Neural cell (in vitro differentiated cells): ENCODE measurements around the gene CIBAR2. TPM values are rescaled to one million over a fixed set of nuclear protein-coding genes. Genes with fewer than 3 reads are reported as not detected.

Source experiments
- H2AFZ ChIP-seq: fragments of 200-600, 300-800 bp; sonication (generic), shearing (Covaris generic); 2 replicates; pipeline ENCODE4 v1.6.0; 2014; ENCODE audit warnings: low read depth, mild to moderate bottlenecking, antibody characterized with exemption, low read length, moderate library complexity
- H3F3A ChIP-seq: fragments of 200-600 bp; shearing (Covaris generic); 2 replicates; pipeline ENCODE4 v1.6.1; 2016; ENCODE audit warnings: mild to moderate bottlenecking, moderate library complexity, mixed read lengths, antibody characterized with exemption, low read length; ENCODE audit not compliant: insufficient read depth, poor library complexity, severe bottlenecking
- H3K27ac ChIP-seq: fragments of 200-600, 300-800 bp; sonication (generic), shearing (Covaris generic); 2 replicates; pipeline ENCODE4 v1.5.1; 2014; ENCODE audit warnings: mild to moderate bottlenecking, low read length, moderate library complexity
- H3K27me3 ChIP-seq: fragments of 300-800, 200-600 bp; sonication (generic), shearing (Covaris generic); 2 replicates; pipeline ENCODE4 v1.6.0; 2014; ENCODE audit warnings: mild to moderate bottlenecking, low read depth, low read length, moderate library complexity; ENCODE audit not compliant: insufficient read depth
- H3K36me3 ChIP-seq: fragments of 300-800, 200-600 bp; sonication (generic), shearing (Covaris generic); 2 replicates; pipeline ENCODE4 v1.5.1; 2014; ENCODE audit warnings: mild to moderate bottlenecking, antibody characterized with exemption, low read length, moderate library complexity; ENCODE audit not compliant: insufficient read depth
- H3K4me2 ChIP-seq: fragments of 300-800, 200-600 bp; sonication (generic), shearing (Covaris generic); 2 replicates; pipeline ENCODE4 v1.6.0; 2014; ENCODE audit warnings: mild to moderate bottlenecking, low read length
- H3K4me3 ChIP-seq: fragments of 300-800, 200-600 bp; sonication (generic), shearing (Covaris generic); 2 replicates; pipeline ENCODE4 v1.5.1; 2014; ENCODE audit warnings: mild to moderate bottlenecking, low read length, moderate library complexity
- H3K79me2 ChIP-seq: fragments of 200-600 bp; shearing (Covaris generic); replicated peaks from 2 replicates; pipeline ENCODE4 v1.6.0; 2014; ENCODE audit warnings: mild to moderate bottlenecking, low read length, moderate library complexity; ENCODE audit not compliant: insufficient read depth
- H3K9ac ChIP-seq: fragments of 300-800, 200-600 bp; sonication (generic), shearing (Covaris generic); 2 replicates; pipeline ENCODE4 v1.6.1; 2016; ENCODE audit warnings: mild to moderate bottlenecking, low read length, mixed read lengths
- H3K9me2 ChIP-seq: fragments of 200-600 bp; shearing (Covaris generic); 2 replicates; pipeline ENCODE4 v1.6.1; 2016; ENCODE audit warnings: mild to moderate bottlenecking, low read length, mixed read lengths; ENCODE audit not compliant: insufficient read depth
- H3K9me3 ChIP-seq: fragments of 200-600, 300-800 bp; sonication (generic), shearing (Covaris generic); 2 replicates; pipeline ENCODE4 v1.6.1; 2016; ENCODE audit warnings: mild to moderate bottlenecking, mixed run types, low read length, moderate library complexity, mixed read lengths
- H4K20me1 ChIP-seq: fragments of 200-600 bp; shearing (Covaris generic); 2 replicates; pipeline ENCODE4 v1.6.1; 2016; ENCODE audit warnings: mild to moderate bottlenecking, mixed run types; ENCODE audit not compliant: insufficient read depth
- CTCF ChIP-seq: fragments of 450-650 bp; IDR thresholded peaks from 2 replicates; pipeline ENCODE4 v1.5.1; 2014; ENCODE audit warnings: antibody characterized with exemption, mild to moderate bottlenecking, moderate library complexity; ENCODE audit not compliant: poor library complexity, severe bottlenecking
- EP300 ChIP-seq: fragments of 450-650 bp; conservative IDR thresholded peaks from 2 replicates; pipeline ENCODE4 v1.6.1; 2014; ENCODE audit warnings: antibody characterized with exemption, mild to moderate bottlenecking, moderate library complexity; ENCODE audit not compliant: poor library complexity, severe bottlenecking
- EZH2 ChIP-seq: fragments of 200-600, 300-800 bp; shearing (Covaris generic), sonication (generic); IDR thresholded peaks from 2 replicates; pipeline ENCODE4 v1.6.1; 2014; ENCODE audit warnings: antibody characterized with exemption, low read length, borderline replicate concordance, mild to moderate bottlenecking; ENCODE audit not compliant: insufficient read depth, poor library complexity, severe bottlenecking
- MXI1 ChIP-seq: fragments of 450-650 bp; conservative IDR thresholded peaks from 2 replicates; pipeline ENCODE4 v1.6.1; 2014; ENCODE audit warnings: antibody characterized with exemption, mild to moderate bottlenecking; ENCODE audit not compliant: poor library complexity, severe bottlenecking
- POLR2AphosphoS5 ChIP-seq: IDR thresholded peaks from 2 replicates; pipeline ENCODE4 v1.6.1; 2012
- RAD21 ChIP-seq: fragments of 450-650 bp; conservative IDR thresholded peaks from 2 replicates; pipeline ENCODE4 v1.6.1; 2014; ENCODE audit warnings: antibody characterized with exemption, mild to moderate bottlenecking, moderate library complexity
- SMC3 ChIP-seq: fragments of 450-650 bp; conservative IDR thresholded peaks from 2 replicates; pipeline ENCODE4 v1.6.1; 2014; ENCODE audit warnings: antibody characterized with exemption, mild to moderate bottlenecking, moderate library complexity; ENCODE audit not compliant: poor library complexity
- TAF1 ChIP-seq: IDR thresholded peaks from 2 replicates; pipeline ENCODE4 v1.6.1; 2012; ENCODE audit warnings: low read depth
- polyA plus RNA-seq: library from polyadenylated mRNA; depleted of rRNA; stranded (reverse); fragments of >200 nt; gene quantifications from 2 replicates; pipeline ENCODE4 v1.2.3, GENCODE V29; 2014
- TF ChIP-seq, protein P1 (sequence below): IDR thresholded peaks from 2 replicates; pipeline ENCODE4 v1.6.1; 2012; ENCODE audit warnings: borderline replicate concordance

The CIBAR2 gene
- polyA plus RNA-seq, 1 donor from 2014 or later, result not detected

DNA sequence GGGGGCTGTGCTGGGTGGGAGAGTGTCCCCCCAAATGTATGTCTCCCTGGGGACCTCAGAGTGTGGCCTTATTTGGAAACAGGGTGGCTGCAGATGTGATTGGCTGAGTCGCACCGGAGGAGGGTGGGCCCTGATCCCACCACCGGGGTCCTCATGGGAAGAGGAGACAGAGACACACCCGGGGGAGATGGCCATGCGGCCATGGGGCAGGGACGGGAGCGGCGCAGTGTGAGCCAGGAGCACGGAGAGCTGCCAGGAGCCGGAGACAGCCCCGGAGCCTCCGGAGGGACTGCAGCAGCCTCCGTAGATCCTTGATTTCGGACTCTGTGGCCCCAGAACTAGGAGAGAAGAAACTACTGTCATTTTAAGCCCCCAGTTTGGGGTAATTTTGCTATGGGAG is 1.6 kb upstream of the CIBAR2 start:
- Histone ChIP-seq H3K9ac (no peak overlapping the region), H3K9me2 (no peaks in the 10 kb centered on the region), H3K27me3 (no peaks in the 10 kb centered on the region), H3K79me2 (no peaks in the 10 kb centered on the region), H3F3A (no peaks in the 10 kb centered on the region), H3K27ac (no peak overlapping the region), H3K4me3 (no peak overlapping the region), H3K9me3 (no peaks in the 10 kb centered on the region), H4K20me1 (no peaks in the 10 kb centered on the region), H3K4me2 (no peak overlapping the region), H3K36me3 (no peaks in the 10 kb centered on the region), H2AFZ (no peak overlapping the region)
- TF ChIP-seq CTCF (no peak), MXI1 (no peak), EZH2 (no peak), TAF1 (no peak), RAD21 (no peak), SMC3 (no peak), EP300 (no peak), POLR2AphosphoS5 (no peak)
- TF ChIP-seq, protein P1, sequence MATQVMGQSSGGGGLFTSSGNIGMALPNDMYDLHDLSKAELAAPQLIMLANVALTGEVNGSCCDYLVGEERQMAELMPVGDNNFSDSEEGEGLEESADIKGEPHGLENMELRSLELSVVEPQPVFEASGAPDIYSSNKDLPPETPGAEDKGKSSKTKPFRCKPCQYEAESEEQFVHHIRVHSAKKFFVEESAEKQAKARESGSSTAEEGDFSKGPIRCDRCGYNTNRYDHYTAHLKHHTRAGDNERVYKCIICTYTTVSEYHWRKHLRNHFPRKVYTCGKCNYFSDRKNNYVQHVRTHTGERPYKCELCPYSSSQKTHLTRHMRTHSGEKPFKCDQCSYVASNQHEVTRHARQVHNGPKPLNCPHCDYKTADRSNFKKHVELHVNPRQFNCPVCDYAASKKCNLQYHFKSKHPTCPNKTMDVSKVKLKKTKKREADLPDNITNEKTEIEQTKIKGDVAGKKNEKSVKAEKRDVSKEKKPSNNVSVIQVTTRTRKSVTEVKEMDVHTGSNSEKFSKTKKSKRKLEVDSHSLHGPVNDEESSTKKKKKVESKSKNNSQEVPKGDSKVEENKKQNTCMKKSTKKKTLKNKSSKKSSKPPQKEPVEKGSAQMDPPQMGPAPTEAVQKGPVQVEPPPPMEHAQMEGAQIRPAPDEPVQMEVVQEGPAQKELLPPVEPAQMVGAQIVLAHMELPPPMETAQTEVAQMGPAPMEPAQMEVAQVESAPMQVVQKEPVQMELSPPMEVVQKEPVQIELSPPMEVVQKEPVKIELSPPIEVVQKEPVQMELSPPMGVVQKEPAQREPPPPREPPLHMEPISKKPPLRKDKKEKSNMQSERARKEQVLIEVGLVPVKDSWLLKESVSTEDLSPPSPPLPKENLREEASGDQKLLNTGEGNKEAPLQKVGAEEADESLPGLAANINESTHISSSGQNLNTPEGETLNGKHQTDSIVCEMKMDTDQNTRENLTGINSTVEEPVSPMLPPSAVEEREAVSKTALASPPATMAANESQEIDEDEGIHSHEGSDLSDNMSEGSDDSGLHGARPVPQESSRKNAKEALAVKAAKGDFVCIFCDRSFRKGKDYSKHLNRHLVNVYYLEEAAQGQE, result no peak

GRCh38 chr16:85113168-85113733 is 979 bp upstream of the CIBAR2 start:
- no peaks in the 10 kb centered on the region for H4K20me1 ChIP-seq
- no peak overlapping the region for H2AFZ ChIP-seq
- H3F3A ChIP-seq, result no peaks in the 10 kb centered on the region
- no peaks in the 10 kb centered on the region for H3K36me3 ChIP-seq
- no peak overlapping the region for H3K4me2 ChIP-seq
- H3K4me3 ChIP-seq, result no peak overlapping the region
- no peaks in the 10 kb centered on the region for H3K9me3 ChIP-seq
- TF ChIP-seq POLR2AphosphoS5 (no peak), RAD21 (no peak)
- no peak overlapping the region for H3K9ac ChIP-seq
- H3K27me3 ChIP-seq, result no peaks in the 10 kb centered on the region
- H3K9me2 ChIP-seq, result no peaks in the 10 kb centered on the region
- no peaks in the 10 kb centered on the region for H3K79me2 ChIP-seq
- H3K27ac ChIP-seq, result no peak overlapping the region

- no peaks in the 10 kb centered on the region for H3F3A ChIP-seq
- H3K9me3 ChIP-seq, result no peaks in the 10 kb centered on the region
- TF ChIP-seq MXI1 (no peak), TAF1 (no peak), EP300 (no peak), CTCF (no peak), RAD21 (no peak), EZH2 (no peak), POLR2AphosphoS5 (no peak), SMC3 (no peak)
- TF ChIP-seq, protein P1, result no peak
- no peak overlapping the region for H3K4me2 ChIP-seq
- H3K36me3 ChIP-seq, result no peaks in the 10 kb centered on the region
- H3K27ac ChIP-seq, result no peak overlapping the region
- H3K9ac ChIP-seq, result no peak overlapping the region
- H4K20me1 ChIP-seq, result no peaks in the 10 kb centered on the region
- H3K79me2 ChIP-seq, result no peaks in the 10 kb centered on the region
- no peaks in the 10 kb centered on the region for H3K27me3 ChIP-seq
- H2AFZ ChIP-seq, result no peak overlapping the region
- no peak overlapping the region for H3K4me3 ChIP-seq
- H3K9me2 ChIP-seq, result no peaks in the 10 kb centered on the region
Measured at GRCh38 chr16:85111184-85111583, 1.1 kb downstream of the CIBAR2 start.
